Astrocyte (in vitro differentiated cells and primary cell): ENCODE data around the gene SLC25A22. TPM values are rescaled to one million over a fixed set of nuclear protein-coding genes. Genes with fewer than 3 reads are reported as not detected.

Source experiments
- DNase-seq: peaks from one replicate; pipeline ENCODE4 v3.0.0-alpha.2; 2010; ENCODE audit warnings: low read depth
- FAIRE-seq: peaks from 2 replicates; lab custom pipeline; 2011; peaks lifted over from hg19 to GRCh38; lab: Jason Lieb, UNC
- H2AFZ ChIP-seq: 2 replicates; pipeline ENCODE4 v1.6.0; 2012; ENCODE audit warnings: low read depth, low read length, inconsistent platforms
- H3K27ac ChIP-seq: 2 replicates; pipeline ENCODE4 v1.5.1; 2011; ENCODE audit warnings: low read depth, low read length, inconsistent platforms
- H3K27me3 ChIP-seq: 2 replicates; pipeline ENCODE4 v1.6.0; 2011; ENCODE audit warnings: low read length, inconsistent platforms; ENCODE audit not compliant: insufficient read depth
- H3K36me3 ChIP-seq: 2 replicates; pipeline ENCODE4 v1.5.1; 2011; ENCODE audit warnings: low read length, inconsistent platforms; ENCODE audit not compliant: insufficient read depth
- H3K4me1 ChIP-seq: 2 replicates; pipeline ENCODE4 v1.5.1; 2011; ENCODE audit warnings: low read length, inconsistent platforms; ENCODE audit not compliant: insufficient read depth
- H3K4me2 ChIP-seq: 2 replicates; pipeline ENCODE4 v1.6.0; 2012; ENCODE audit warnings: low read length, inconsistent platforms
- H3K4me3 ChIP-seq: 2 replicates; pipeline ENCODE4 v1.5.1; 2011; ENCODE audit warnings: low read depth, mild to moderate bottlenecking, low read length, inconsistent platforms; ENCODE audit not compliant: insufficient read depth
- H3K79me2 ChIP-seq: 2 replicates; pipeline ENCODE4 v1.6.0; 2012; ENCODE audit warnings: mild to moderate bottlenecking, low read length, inconsistent platforms; ENCODE audit not compliant: insufficient read depth
- H3K9ac ChIP-seq: 2 replicates; pipeline ENCODE4 v1.6.0; 2012; ENCODE audit warnings: mild to moderate bottlenecking, low read length, inconsistent platforms
- H3K9me3 ChIP-seq: 2 replicates; pipeline ENCODE4 v1.5.1; 2012; ENCODE audit warnings: low read depth, mild to moderate bottlenecking, low read length, inconsistent platforms; ENCODE audit not compliant: insufficient read depth
- H4K20me1 ChIP-seq: 2 replicates; pipeline ENCODE4 v1.6.0; 2012; ENCODE audit warnings: low read length, inconsistent platforms; ENCODE audit not compliant: insufficient read depth
- H3K27ac Mint-ChIP-seq: one replicate; pipeline ENCODE4 v1.8.0; 2021; ENCODE audit warnings: mild to moderate bottlenecking, mixed read lengths; ENCODE audit not compliant: unreplicated experiment
- H3K27me3 Mint-ChIP-seq: one replicate; pipeline ENCODE4 v1.8.0; 2021; ENCODE audit warnings: low read depth, mixed read lengths; ENCODE audit not compliant: unreplicated experiment
- H3K36me3 Mint-ChIP-seq: one replicate; pipeline ENCODE4 v1.8.0; 2021; ENCODE audit warnings: low read depth, mixed read lengths; ENCODE audit not compliant: unreplicated experiment
- H3K4me1 Mint-ChIP-seq: one replicate; pipeline ENCODE4 v1.8.0; 2021; ENCODE audit warnings: low read depth, mixed read lengths; ENCODE audit not compliant: unreplicated experiment
- H3K4me3 Mint-ChIP-seq: one replicate; pipeline ENCODE4 v1.8.0; 2021; ENCODE audit warnings: mild to moderate bottlenecking, moderate library complexity, mixed read lengths; ENCODE audit not compliant: unreplicated experiment
- H3K9me3 Mint-ChIP-seq: one replicate; pipeline ENCODE4 v1.8.0; 2021; ENCODE audit warnings: mild to moderate bottlenecking, mixed read lengths; ENCODE audit not compliant: unreplicated experiment
- EZH2 ChIP-seq: IDR thresholded peaks from 2 replicates; pipeline ENCODE4 v1.6.1; 2012; ENCODE audit warnings: mild to moderate bottlenecking, low read length, inconsistent platforms; ENCODE audit not compliant: insufficient read depth
- total RNA-seq: library from RNA; stranded (reverse); gene quantifications from 2 replicates; pipeline ENCODE4 v1.2.1, GENCODE V29; 2021
- TF ChIP-seq, protein P1 (sequence below): IDR thresholded peaks from 2 replicates; pipeline ENCODE4 v1.5.1; 2011; ENCODE audit warnings: low read depth, mild to moderate bottlenecking, inconsistent platforms, low read length, moderate library complexity; ENCODE audit not compliant: insufficient read depth

Gene SLC25A22
- total RNA-seq, 1 donor from 2014 or later, result 21.4 TPM

DNA sequence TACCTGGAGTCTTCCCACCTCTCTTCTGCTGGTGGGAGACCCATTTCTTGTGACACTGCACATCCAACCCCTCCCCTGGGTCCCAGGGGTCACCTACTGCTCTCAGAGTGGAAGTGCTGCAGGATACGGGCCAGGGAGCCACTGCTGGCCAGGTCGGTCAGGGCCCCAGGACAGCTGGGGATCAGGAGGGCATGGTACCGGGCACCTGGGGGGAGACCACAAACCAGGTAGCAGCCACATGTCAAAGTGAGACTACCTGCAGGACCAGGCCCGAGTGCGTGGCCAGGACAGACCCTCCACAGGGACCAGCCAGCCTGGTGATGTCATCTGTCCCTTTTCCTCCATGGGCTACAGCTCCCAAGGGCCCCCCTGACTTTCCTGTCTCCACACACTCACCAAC lies 24.7 kb downstream of the SLC25A22 start:
- Mint-ChIP-seq H3K27me3 (no peaks in the 10 kb centered on the region), H3K36me3 (no peaks in the 10 kb centered on the region), H3K4me1 (peaks cover 6% of the 10 kb centered on the region), H3K4me3 (no peak overlapping the region), H3K27ac (no peak overlapping the region), H3K9me3 (no peaks in the 10 kb centered on the region)
- Histone ChIP-seq H3K36me3 (no peaks in the 10 kb centered on the region), H3K9ac (no peak overlapping the region), H3K27me3 (no peaks in the 10 kb centered on the region), H3K79me2 (peaks cover 82% of the 10 kb centered on the region), H2AFZ (no peak overlapping the region), H3K27ac (no peak overlapping the region), H3K4me2 (no peak overlapping the region), H3K4me1 (peaks cover 25% of the 10 kb centered on the region), H4K20me1 (peaks cover 66% of the 10 kb centered on the region), H3K9me3 (no peaks in the 10 kb centered on the region), H3K4me3 (no peak overlapping the region)
- no peak for FAIRE-seq
- TF ChIP-seq, protein P1, sequence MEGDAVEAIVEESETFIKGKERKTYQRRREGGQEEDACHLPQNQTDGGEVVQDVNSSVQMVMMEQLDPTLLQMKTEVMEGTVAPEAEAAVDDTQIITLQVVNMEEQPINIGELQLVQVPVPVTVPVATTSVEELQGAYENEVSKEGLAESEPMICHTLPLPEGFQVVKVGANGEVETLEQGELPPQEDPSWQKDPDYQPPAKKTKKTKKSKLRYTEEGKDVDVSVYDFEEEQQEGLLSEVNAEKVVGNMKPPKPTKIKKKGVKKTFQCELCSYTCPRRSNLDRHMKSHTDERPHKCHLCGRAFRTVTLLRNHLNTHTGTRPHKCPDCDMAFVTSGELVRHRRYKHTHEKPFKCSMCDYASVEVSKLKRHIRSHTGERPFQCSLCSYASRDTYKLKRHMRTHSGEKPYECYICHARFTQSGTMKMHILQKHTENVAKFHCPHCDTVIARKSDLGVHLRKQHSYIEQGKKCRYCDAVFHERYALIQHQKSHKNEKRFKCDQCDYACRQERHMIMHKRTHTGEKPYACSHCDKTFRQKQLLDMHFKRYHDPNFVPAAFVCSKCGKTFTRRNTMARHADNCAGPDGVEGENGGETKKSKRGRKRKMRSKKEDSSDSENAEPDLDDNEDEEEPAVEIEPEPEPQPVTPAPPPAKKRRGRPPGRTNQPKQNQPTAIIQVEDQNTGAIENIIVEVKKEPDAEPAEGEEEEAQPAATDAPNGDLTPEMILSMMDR, result no peak
- TF ChIP-seq EZH2, result no peak
- DNase-seq, result no peak

DNA sequence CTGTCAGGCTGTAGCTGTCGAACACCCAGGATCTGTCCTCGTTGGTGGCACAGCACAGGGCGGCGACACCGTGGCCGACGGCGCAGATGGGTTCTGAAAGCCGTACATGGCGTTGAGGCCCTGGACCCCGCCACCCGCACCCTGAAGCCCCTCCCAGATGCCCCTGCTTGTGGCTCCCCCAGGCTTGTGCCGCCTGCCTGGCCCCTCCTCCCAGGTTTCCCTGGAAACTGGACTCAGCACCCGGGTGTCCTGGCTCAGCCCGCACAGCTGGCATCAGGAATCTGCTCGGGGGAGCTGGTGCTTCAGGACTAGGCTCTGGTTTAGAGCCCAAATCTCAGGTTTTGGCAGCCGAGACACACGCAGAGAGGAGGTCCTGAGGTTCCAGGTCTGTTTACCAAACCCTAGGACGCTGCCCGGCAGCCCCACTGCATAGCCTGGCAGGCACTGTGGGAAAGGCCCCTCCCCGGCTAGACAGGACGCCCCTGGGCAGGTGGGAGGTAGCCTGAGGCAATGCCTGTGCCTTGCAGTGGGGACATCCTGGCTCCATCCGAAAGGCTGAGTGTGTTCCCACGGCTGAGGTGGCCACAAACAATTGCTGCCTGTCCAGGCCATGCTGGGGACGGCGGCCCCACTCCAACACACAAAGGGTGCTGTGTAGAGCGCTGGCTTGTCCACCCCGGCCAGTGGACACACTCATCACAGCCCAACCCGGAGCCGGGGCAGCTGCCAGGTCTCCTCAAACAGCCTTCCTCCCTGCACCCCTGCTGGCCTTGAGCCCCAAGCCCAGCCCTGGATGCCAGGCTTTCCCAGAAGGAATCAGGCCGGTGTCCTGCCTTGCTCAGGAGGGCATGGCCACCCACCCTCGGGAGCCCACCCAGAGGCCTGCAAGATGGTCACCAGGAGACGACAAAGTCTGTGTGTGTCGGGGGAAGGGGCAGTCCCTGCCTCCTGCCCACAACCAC lies 25.4 kb downstream of the SLC25A22 start:
- H3K79me2 ChIP-seq, result peaks cover 74% of the 10 kb centered on the region
- H3K27me3 Mint-ChIP-seq, result no peaks in the 10 kb centered on the region
- no peaks in the 10 kb centered on the region for H3K9me3 ChIP-seq
- H3K9ac ChIP-seq, result no peak overlapping the region
- peaks cover 6% of the 10 kb centered on the region for H3K4me1 Mint-ChIP-seq
- no peak overlapping the region for H2AFZ ChIP-seq
- TF ChIP-seq EZH2, result no peak
- TF ChIP-seq, protein P1, result no peak
- FAIRE-seq, result no peak
- no peak overlapping the region for H3K4me3 Mint-ChIP-seq
- peaks cover 18% of the 10 kb centered on the region for H3K4me1 ChIP-seq
- H3K27ac ChIP-seq, result no peak overlapping the region
- no peaks in the 10 kb centered on the region for H3K36me3 Mint-ChIP-seq
- no peaks in the 10 kb centered on the region for H3K9me3 Mint-ChIP-seq
- no peak for DNase-seq
- H3K27me3 ChIP-seq, result no peaks in the 10 kb centered on the region
- H3K36me3 ChIP-seq, result no peaks in the 10 kb centered on the region
- H3K4me2 ChIP-seq, result no peak overlapping the region
- no peak overlapping the region for H3K27ac Mint-ChIP-seq
- H4K20me1 ChIP-seq, result peaks cover 66% of the 10 kb centered on the region
- H3K4me3 ChIP-seq, result no peak overlapping the region
